Fibroblast of lung (primary cell): ENCODE results near the gene SIPA1L3. TPM values are rescaled to one million over a fixed set of nuclear protein-coding genes. Genes with fewer than 3 reads are reported as not detected.
A peak's percentile ranks its signal among the peaks of the same experiment; 100 is the strongest.

Experiments used
- DNase-seq, 2 donors: peaks; one replicate each; pipeline versions ENCODE4 v3.0.0 to v3.0.0-alpha.2; 2010; ENCODE audit warnings: low read depth in 2 of 2
- H2AFZ ChIP-seq: 2 replicates; pipeline ENCODE4 v1.5.1; 2012; ENCODE audit warnings: low read length, control low read depth, inconsistent platforms
- H3K27ac ChIP-seq: 2 replicates; pipeline ENCODE4 v1.5.1; 2011; ENCODE audit warnings: low read length, control low read depth; ENCODE audit not compliant: insufficient read depth
- H3K27me3 ChIP-seq: 2 replicates; pipeline ENCODE4 v1.5.1; 2011; ENCODE audit warnings: mild to moderate bottlenecking, low read length; ENCODE audit not compliant: control insufficient read depth, insufficient read depth
- H3K36me3 ChIP-seq: 2 replicates; pipeline ENCODE4 v1.5.1; 2011; ENCODE audit warnings: low read length; ENCODE audit not compliant: control insufficient read depth, insufficient read depth
- H3K4me1 ChIP-seq: 2 replicates; pipeline ENCODE4 v1.5.1; 2011; ENCODE audit warnings: low read length; ENCODE audit not compliant: control insufficient read depth, insufficient read depth; ENCODE audit errors: extremely low read depth
- H3K4me2 ChIP-seq: 2 replicates; pipeline ENCODE4 v1.5.1; 2011; ENCODE audit warnings: low read length, control low read depth; ENCODE audit not compliant: insufficient read depth; ENCODE audit errors: extremely low read depth
- H3K4me3 ChIP-seq, 4 experiments: fragments of 200-600 bp in 1 of 4; sonication (generic) in 1 of 4; replicated peaks in 1 of 4; 2 replicates each; pipeline ENCODE4 v1.5.1; 2011 to 2016; ENCODE audit warnings: low read length in 4 of 4, low read depth in 3 of 4, mild to moderate bottlenecking in 3 of 4, control low read depth in 2 of 4, inconsistent platforms in 1 of 4, mixed read lengths in 1 of 4; ENCODE audit not compliant: insufficient read depth in 1 of 4; ENCODE audit errors: control extremely low read depth in 1 of 4
- H3K79me2 ChIP-seq: 2 replicates; pipeline ENCODE4 v1.5.1; 2012; ENCODE audit warnings: mild to moderate bottlenecking, low read length, inconsistent platforms; ENCODE audit not compliant: control insufficient read depth, insufficient read depth
- H3K9ac ChIP-seq: 2 replicates; pipeline ENCODE4 v1.5.1; 2011; ENCODE audit warnings: mild to moderate bottlenecking, low read length, control low read depth; ENCODE audit not compliant: insufficient read depth
- H3K9me3 ChIP-seq: 2 replicates; pipeline ENCODE4 v1.5.1; 2012; ENCODE audit warnings: low read depth, low read length; ENCODE audit not compliant: control insufficient read depth, insufficient read depth
- H4K20me1 ChIP-seq: 2 replicates; pipeline ENCODE4 v1.5.1; 2011; ENCODE audit warnings: low read length; ENCODE audit not compliant: control insufficient read depth, insufficient read depth; ENCODE audit errors: extremely low read depth
- EZH2 ChIP-seq: IDR thresholded peaks from 2 replicates; pipeline ENCODE4 v1.5.1; 2012; ENCODE audit warnings: low read length, control low read depth, mild to moderate bottlenecking; ENCODE audit errors: missing control alignments
- polyA plus RNA-seq, 2 donors: library from polyadenylated mRNA; depleted of rRNA in 1 of 2; stranded (reverse) in 1 of 2; unstranded in 1 of 2; fragments of >200 nt; gene quantifications; 2 replicates each; pipeline ENCODE4 v1.2.1, GENCODE V29; 2011 to 2012; ENCODE audit warnings: missing spikeins in 1 of 2
- total RNA-seq: library from RNA; depleted of rRNA; stranded (reverse); fragments of >200 nt; gene quantifications from 2 replicates; pipeline ENCODE4 v1.2.1, GENCODE V29; 2014
- TF ChIP-seq, protein P1 (sequence below), 2 donors: IDR thresholded peaks in 1 of 2; conservative IDR thresholded peaks in 1 of 2; 1 replicate in 1 of 2; 2 replicates in 1 of 2; pipeline ENCODE4 v1.5.1; 2011 to 2012; ENCODE audit warnings: low read length in 2 of 2, control low read depth in 1 of 2, inconsistent platforms in 1 of 2, low read depth in 1 of 2, mild to moderate bottlenecking in 1 of 2

SIPA1L3 gene
- total and polyA plus RNA-seq, 2 donors (not counting 1 experiment from before 2014, with no cell fraction given), result 3.7 to 10.1 TPM

DNA sequence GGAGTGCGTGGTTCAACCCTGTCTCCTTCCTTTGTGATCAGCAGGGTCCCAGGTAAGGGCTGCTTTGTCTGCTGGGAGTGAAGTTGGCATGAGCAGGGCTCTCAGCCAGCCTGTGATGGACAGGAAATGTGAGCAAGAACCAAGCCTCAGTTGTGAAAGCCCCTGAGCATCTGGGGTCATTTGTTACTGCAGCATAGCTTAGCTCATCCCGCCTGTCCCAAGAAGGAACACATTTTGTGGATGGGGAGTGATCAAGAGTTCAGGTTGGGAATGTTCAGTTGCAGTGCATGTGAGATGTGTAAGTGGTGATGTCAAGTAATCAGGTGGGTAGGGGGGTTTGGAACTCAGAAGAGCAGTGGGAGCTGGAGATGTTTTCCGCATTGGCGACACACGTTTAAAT, 164.6 kb downstream of the SIPA1L3 start:
- no peaks in the 10 kb centered on the region for H3K36me3 ChIP-seq
- no peaks in the 10 kb centered on the region for H3K79me2 ChIP-seq
- H3K9me3 ChIP-seq, result no peaks in the 10 kb centered on the region
- H3K27me3 ChIP-seq, result no peaks in the 10 kb centered on the region
- H3K4me2 ChIP-seq, result no peak overlapping the region
- no peak overlapping the region for H3K9ac ChIP-seq
- no peak overlapping the region for H3K4me3 ChIP-seq
- no peak overlapping the region for H3K27ac ChIP-seq
- TF ChIP-seq EZH2, result no peak
- TF ChIP-seq, protein P1, sequence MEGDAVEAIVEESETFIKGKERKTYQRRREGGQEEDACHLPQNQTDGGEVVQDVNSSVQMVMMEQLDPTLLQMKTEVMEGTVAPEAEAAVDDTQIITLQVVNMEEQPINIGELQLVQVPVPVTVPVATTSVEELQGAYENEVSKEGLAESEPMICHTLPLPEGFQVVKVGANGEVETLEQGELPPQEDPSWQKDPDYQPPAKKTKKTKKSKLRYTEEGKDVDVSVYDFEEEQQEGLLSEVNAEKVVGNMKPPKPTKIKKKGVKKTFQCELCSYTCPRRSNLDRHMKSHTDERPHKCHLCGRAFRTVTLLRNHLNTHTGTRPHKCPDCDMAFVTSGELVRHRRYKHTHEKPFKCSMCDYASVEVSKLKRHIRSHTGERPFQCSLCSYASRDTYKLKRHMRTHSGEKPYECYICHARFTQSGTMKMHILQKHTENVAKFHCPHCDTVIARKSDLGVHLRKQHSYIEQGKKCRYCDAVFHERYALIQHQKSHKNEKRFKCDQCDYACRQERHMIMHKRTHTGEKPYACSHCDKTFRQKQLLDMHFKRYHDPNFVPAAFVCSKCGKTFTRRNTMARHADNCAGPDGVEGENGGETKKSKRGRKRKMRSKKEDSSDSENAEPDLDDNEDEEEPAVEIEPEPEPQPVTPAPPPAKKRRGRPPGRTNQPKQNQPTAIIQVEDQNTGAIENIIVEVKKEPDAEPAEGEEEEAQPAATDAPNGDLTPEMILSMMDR (conservative IDR thresholded peaks at IDR 0.05 in 1 of 2, IDR thresholded peaks at IDR 0.05 in 1 of 2; ENCODE audit: low read depth in 1 of 2, low read length in 2 of 2), result no peak
- no peak overlapping the region for H2AFZ ChIP-seq
- peaks cover 3% of the 10 kb centered on the region for H3K4me1 ChIP-seq
- no peak for DNase-seq
- H4K20me1 ChIP-seq, result no peaks in the 10 kb centered on the region

DNA sequence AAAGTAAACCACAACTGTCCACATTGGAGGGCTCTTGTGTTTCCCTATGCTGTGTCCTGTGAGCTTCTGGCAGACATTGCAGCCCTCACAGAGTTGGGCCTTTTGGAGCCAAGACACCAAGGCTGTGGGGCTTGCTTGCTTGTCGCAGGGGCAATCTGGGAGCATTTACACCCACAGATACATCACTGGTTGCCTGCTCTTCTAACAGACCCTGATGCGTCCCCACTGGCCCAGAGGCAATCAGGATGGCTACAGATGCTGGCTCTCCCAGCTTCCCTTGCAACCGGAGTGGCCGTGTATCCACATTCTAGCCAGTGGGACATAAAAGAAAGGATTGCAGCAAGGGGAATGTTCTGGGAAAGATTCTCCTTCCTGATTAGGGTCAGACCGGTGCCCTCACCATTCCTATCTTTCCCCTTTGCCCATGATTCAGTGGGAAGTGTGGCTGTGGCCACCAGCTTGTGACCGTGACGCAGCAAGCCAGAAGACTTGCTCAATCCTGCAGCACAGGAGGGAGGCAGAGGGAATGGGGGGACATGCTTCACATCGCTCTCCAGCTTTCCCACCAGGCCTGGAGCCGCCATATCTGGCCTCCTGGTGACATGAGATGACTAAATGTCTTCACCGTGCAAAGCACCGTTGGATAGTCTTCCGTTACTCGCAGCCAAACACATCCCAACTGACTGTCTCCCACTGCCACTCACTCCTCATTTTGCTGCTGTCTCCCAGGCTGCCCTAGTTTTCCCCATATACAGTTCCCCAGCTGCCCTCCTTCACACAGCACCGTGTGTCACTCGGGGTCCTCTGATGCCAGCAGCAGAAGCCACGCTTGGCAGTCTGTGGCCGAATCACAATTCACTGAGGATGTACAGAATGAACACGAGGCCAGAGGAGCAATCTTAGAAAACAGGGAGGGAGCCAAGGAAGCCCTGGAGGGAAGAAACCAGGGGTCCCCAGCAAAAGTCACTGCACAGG, 166.1 kb downstream of the SIPA1L3 start:
- no peaks in the 10 kb centered on the region for H3K27me3 ChIP-seq

More for the DNA sequence above, 166.1 kb downstream of the SIPA1L3 start:
- H3K9me3 ChIP-seq, result no peaks in the 10 kb centered on the region
- no peaks in the 10 kb centered on the region for H4K20me1 ChIP-seq
- peak in 1 of 2 donors; percentile 61 for DNase-seq
- H3K4me2 ChIP-seq, result no peak overlapping the region
- peaks cover 3% of the 10 kb centered on the region for H3K4me1 ChIP-seq
- no peak overlapping the region for H3K27ac ChIP-seq
- no peak overlapping the region for H3K9ac ChIP-seq
- no peak for TF ChIP-seq EZH2
- TF ChIP-seq, protein P1 (conservative IDR thresholded peaks at IDR 0.05 in 1 of 2, IDR thresholded peaks at IDR 0.05 in 1 of 2; ENCODE audit: low read depth in 1 of 2, low read length in 2 of 2), result no peak
- no peaks in the 10 kb centered on the region for H3K79me2 ChIP-seq
- H3K4me3 ChIP-seq, result no peak overlapping the region
- no peaks in the 10 kb centered on the region for H3K36me3 ChIP-seq
- no peak overlapping the region for H2AFZ ChIP-seq
